ENCODE measurements around the gene ICAM1.
"Not testable (repeated sequence)": the region's sequence is repeated elsewhere in the genome, so short reads cannot be mapped to it uniquely, and the experiment has no call there.

DNA sequence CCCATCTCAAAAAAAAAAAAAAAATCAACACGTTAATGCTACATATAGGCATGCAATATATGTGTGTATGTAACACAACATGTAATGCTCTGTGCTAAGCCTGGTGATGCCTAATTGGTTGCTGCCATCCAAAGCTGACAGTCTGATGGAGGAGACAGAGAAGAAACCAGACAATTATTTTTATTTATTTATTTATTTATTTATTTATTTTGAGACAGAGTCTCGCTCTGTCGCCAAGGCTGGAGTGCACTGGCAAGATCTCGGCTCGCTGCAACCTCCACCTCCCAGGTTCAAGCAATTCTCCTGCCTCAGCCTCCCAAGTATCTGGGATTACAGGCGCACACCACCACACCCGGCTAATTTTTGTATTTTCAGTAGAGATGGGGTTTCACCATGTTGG is 35.5 kb upstream of the ICAM1 start:
- not testable (repeated sequence) for TF ChIP-seq CTCF (conservative IDR thresholded peaks at IDR 0.05 in 1 of 2, IDR thresholded peaks at IDR 0.05 in 1 of 2; ENCODE audit: low read depth in 1 of 2, low read length in 2 of 2); EZH2 (IDR thresholded peaks at IDR 0.05; ENCODE audit: low read length, missing control alignments)

All from fibroblast of lung (primary cell).